ENCODE measurements around the gene PGBD5.

The PGBD5 gene

DNA sequence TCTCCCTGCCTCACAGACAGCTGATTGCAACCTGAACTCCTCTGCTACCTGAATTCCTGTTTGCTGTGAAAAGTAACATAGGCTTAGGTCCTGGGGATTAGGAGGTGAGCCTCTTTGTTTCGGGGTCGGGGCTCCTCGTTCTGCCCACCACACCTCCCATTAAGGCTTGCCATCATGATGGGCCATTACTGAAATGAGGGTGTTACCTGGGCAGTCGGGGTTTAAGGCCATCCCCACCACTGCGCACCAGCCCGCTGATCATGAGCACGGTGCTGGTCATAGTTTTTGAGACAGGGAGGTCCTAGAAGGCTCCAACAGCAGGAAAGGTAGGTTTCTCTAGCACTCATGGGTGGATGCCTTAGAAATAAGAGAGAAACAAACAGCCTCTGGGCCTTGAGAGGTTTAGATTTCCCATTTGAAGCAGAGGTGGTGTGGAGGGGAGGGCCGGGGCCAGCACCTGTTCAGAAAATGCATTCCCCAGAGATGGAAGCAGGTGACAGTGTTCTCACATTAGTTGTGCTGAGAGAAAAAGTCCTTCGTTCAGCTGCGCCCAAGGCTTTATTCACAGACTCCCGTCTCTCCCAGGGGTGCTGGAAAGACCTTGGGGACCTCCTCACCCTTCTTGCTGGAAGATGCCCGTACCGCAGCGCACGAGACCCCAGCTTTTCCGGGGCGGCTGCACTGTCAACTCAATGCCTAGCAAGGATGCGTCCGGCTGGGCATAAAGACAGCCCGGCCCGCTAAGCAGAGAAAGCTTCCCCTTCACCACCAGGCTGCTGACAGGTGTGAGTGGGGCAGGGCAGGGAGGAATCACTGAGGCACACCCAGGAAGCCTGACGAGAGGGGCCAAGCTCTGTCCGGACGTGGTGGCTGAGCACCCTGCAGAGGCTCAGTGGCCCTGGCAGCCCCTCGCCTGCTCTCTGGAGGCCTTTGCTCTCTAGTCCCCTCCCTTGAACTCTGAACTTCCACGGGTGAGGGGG, 125.5 kb downstream of the PGBD5 start:
- no peaks in the 10 kb centered on the region for H3K4me1 ChIP-seq (ENCODE audit: control insufficient read depth, insufficient read depth, low read length, poor library complexity, severe bottlenecking)
- H3K9me3 ChIP-seq (ENCODE audit: control insufficient read depth, low read length), result no peaks in the 10 kb centered on the region
- H3K27ac ChIP-seq (ENCODE audit: insufficient read depth, low read length, poor library complexity, severe bottlenecking), result no peak overlapping the region
- DNase-seq, result no peak
- H3K27me3 ChIP-seq (replicated peaks; ENCODE audit: control insufficient read depth, insufficient read depth, low read length, poor library complexity, severe bottlenecking), result peaks cover 3% of the 10 kb centered on the region
- H3K36me3 ChIP-seq (ENCODE audit: control insufficient read depth, insufficient read depth, low read length), result no peaks in the 10 kb centered on the region
- H3K4me3 ChIP-seq (ENCODE audit: insufficient read depth, low read depth, low read length, poor library complexity, severe bottlenecking), result no peak overlapping the region

DNA sequence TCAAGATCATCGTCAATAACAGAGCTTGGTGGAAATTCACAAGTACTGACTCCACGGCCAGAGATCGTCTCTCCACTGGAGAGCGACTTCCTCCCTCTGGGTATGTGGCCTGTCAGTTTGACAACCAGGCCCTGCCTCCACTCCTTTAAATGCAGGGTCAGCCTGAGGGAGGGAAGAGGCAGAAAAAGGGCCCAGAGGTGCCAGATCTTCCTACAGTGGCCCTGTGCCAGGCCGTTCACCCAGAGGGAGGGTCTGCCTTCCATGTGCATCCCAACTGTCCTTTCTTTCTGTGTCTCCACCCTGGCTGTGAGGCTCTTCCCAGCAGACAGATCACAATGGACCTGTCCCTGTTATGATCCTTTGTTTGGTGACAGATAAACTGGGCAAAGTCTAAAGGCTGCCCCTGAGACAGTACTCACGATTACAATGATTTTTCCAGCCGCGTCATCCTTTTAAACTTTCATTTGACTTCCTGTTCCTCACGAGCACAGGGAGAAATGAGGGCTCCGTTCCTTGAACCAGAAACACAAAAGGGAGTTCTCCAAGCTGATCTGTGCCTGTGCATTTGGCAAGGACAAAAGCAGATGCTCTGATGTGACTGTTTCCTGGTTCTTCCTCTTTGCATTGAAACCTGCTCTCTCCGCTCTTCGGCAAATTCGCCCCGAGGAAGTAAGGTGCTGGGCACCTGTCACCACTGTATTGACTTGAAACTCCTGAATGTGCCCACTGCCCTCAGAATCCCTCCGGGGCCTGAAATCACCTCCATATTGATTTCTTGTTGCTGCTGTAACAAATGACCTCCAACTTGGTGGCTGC, 126.7 kb downstream of the PGBD5 start:
- no peaks in the 10 kb centered on the region for H3K36me3 ChIP-seq (ENCODE audit: control insufficient read depth, insufficient read depth, low read length)
- H3K4me1 ChIP-seq (ENCODE audit: control insufficient read depth, insufficient read depth, low read length, poor library complexity, severe bottlenecking), result no peaks in the 10 kb centered on the region
- peaks cover 3% of the 10 kb centered on the region for H3K27me3 ChIP-seq (replicated peaks; ENCODE audit: control insufficient read depth, insufficient read depth, low read length, poor library complexity, severe bottlenecking)
- H3K27ac ChIP-seq (ENCODE audit: insufficient read depth, low read length, poor library complexity, severe bottlenecking), result no peak overlapping the region
- no peaks in the 10 kb centered on the region for H3K9me3 ChIP-seq (ENCODE audit: control insufficient read depth, low read length)
- H3K4me3 ChIP-seq (ENCODE audit: insufficient read depth, low read depth, low read length, poor library complexity, severe bottlenecking), result no peak overlapping the region
- DNase-seq, result no peak

DNA sequence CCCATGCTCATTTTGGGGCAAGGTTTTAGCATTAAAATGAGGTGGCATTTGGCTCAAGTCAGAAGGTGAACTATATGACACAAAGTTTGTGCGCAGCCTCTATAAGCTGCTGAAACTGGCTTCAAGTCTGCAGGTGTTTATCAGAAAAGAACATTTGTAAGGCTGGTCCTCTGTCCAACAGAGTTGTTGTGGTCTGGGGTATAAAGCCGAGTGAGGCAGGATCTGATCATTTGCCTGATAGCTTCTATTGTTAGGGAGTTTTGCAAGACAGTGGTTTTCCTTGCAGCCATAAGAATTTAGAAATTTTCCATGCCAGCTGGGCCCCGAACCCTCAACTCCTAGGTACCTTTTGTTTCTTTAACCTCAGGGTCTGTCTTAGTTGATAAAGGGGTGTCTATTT, 130.8 kb downstream of the PGBD5 start:
- Histone ChIP-seq H3K36me3 (ENCODE audit: control insufficient read depth, insufficient read depth, low read length) (no peaks in the 10 kb centered on the region), H3K4me3 (ENCODE audit: insufficient read depth, low read depth, low read length, poor library complexity, severe bottlenecking) (no peak overlapping the region), H3K27me3 (replicated peaks; ENCODE audit: control insufficient read depth, insufficient read depth, low read length, poor library complexity, severe bottlenecking) (peaks cover 3% of the 10 kb centered on the region), H3K27ac (ENCODE audit: insufficient read depth, low read length, poor library complexity, severe bottlenecking) (no peak overlapping the region), H3K4me1 (ENCODE audit: control insufficient read depth, insufficient read depth, low read length, poor library complexity, severe bottlenecking) (no peaks in the 10 kb centered on the region), H3K9me3 (ENCODE audit: control insufficient read depth, low read length) (no peaks in the 10 kb centered on the region)
- no peak for DNase-seq

DNA sequence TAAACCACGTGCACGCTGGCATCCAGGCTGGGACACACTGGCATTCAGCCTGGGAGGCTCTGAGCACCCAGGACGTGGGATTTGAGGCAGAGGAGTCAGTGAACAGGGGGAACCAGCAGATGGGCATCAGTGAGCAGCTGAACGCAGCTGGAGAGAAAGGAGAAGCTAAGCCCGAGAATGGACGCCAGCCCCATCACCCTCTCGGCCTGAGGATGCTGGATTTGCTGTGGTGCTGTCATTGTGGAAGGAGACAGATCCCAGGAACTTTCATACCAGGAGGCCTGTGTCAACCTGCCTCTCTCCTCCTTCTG, 132.8 kb downstream of the PGBD5 start:
- H3K4me3 ChIP-seq (ENCODE audit: insufficient read depth, low read depth, low read length, poor library complexity, severe bottlenecking), result no peak overlapping the region
- no peak overlapping the region for H3K27ac ChIP-seq (ENCODE audit: insufficient read depth, low read length, poor library complexity, severe bottlenecking)
- DNase-seq, result no peak
- no peaks in the 10 kb centered on the region for H3K36me3 ChIP-seq (ENCODE audit: control insufficient read depth, insufficient read depth, low read length)
- H3K27me3 ChIP-seq (replicated peaks; ENCODE audit: control insufficient read depth, insufficient read depth, low read length, poor library complexity, severe bottlenecking), result peaks cover 3% of the 10 kb centered on the region
- H3K4me1 ChIP-seq (ENCODE audit: control insufficient read depth, insufficient read depth, low read length, poor library complexity, severe bottlenecking), result no peaks in the 10 kb centered on the region
- H3K9me3 ChIP-seq (ENCODE audit: control insufficient read depth, low read length), result no peaks in the 10 kb centered on the region

DNA sequence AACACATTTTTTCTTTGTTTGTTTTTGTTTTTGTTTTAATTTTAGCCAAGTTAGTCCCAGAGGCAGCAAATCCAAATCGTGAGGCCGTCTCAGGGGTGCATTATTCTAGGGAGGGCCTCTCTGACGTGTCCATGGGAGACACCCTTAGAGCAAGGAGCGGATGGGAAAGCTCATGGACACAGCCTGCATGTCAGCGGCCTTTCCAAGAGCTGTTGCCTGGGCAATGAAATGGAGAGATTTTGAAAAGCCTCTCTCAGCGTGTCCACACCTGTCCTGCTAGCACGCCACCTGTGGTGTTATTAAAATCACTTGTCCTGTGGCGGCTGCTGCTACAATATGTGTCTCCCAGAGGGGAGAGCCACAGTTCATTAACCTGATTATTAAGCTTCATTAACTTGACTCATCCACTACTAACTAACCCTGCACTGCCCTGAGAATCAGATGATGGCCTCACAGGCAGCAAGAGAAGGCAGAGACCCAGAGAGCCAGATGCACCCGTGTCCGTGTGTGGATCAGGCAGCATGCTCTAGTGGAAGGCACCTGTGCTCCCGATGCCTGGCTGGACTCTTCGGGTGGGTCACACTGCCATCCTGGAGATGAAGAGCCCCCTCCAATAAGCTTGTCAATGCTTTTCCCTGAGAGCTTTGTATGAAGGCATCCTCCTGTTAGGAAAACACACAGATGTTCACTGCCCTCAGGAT, 133.3 kb downstream of the PGBD5 start:
- Histone ChIP-seq H3K36me3 (ENCODE audit: control insufficient read depth, insufficient read depth, low read length) (no peaks in the 10 kb centered on the region), H3K4me3 (ENCODE audit: insufficient read depth, low read depth, low read length, poor library complexity, severe bottlenecking) (no peak overlapping the region), H3K27ac (ENCODE audit: insufficient read depth, low read length, poor library complexity, severe bottlenecking) (no peak overlapping the region), H3K9me3 (ENCODE audit: control insufficient read depth, low read length) (no peaks in the 10 kb centered on the region), H3K27me3 (replicated peaks; ENCODE audit: control insufficient read depth, insufficient read depth, low read length, poor library complexity, severe bottlenecking) (peaks cover 3% of the 10 kb centered on the region), H3K4me1 (ENCODE audit: control insufficient read depth, insufficient read depth, low read length, poor library complexity, severe bottlenecking) (no peaks in the 10 kb centered on the region)
- DNase-seq, result no peak

DNA sequence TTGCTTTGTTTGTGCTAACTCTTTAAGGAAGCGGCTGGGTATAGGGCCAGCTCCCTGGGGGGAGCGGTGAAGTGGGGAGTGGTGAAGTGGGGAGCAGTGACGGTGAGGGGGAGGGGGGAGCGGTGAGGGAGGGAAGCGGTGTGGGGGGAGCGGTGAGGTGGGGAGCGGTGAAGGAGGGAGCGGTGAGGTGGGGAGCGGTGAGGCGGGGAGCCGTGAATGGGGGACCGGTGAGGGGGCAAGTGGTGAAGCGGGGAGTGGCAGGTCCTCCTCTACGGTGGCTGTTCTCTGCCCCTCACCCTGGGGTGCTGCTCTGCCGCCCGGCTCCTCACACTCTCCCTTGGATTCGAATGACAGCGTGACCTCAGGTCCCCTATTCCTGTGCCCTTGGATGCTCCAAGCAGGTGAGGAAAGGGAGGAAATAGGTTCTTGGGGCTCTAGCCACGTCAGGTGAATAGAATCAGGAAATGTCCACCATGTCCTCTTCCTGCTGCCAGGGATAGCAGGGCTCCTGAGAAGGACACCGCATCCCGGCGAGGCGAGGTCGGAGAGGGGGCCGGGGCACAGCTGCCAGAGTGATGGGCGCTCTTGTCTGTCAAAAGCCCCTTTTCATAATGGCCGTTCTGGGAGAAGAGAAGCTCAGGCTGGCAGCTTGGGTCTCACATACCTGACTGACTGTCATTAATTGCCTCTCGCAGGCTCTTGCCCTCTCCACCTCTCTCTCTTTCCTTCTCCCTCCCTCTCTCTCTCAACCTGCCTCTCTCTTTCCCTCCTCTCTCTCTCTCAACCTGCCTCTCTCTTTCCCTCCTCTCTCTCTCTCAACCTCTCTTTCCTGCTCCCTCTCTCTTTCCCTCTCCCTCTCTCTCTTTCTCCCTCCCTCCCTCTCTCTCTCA, 134.2 kb downstream of the PGBD5 start:
- H3K4me1 ChIP-seq (ENCODE audit: control insufficient read depth, insufficient read depth, low read length, poor library complexity, severe bottlenecking), result no peaks in the 10 kb centered on the region
- H3K27ac ChIP-seq (ENCODE audit: insufficient read depth, low read length, poor library complexity, severe bottlenecking), result no peak overlapping the region
- no peak overlapping the region for H3K4me3 ChIP-seq (ENCODE audit: insufficient read depth, low read depth, low read length, poor library complexity, severe bottlenecking)
- H3K36me3 ChIP-seq (ENCODE audit: control insufficient read depth, insufficient read depth, low read length), result no peaks in the 10 kb centered on the region
- H3K27me3 ChIP-seq (replicated peaks; ENCODE audit: control insufficient read depth, insufficient read depth, low read length, poor library complexity, severe bottlenecking), result peaks cover 3% of the 10 kb centered on the region
- no peak for DNase-seq
- H3K9me3 ChIP-seq (ENCODE audit: control insufficient read depth, low read length), result no peaks in the 10 kb centered on the region

DNA sequence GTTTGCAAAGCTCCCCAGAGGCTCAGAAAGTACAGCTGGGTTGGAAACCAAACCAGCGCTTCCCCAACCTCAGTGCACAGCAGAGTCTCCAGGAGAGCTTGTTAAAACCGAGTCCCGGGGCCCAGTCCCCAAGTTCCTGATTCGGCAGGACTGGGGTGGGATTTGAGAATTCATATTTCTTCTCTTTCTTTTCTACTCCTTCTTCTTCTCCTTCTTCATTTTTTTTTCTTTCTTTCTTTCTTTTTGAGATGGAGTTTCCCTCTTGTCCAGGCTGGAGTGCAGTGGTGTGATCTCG, 136.8 kb downstream of the PGBD5 start:
- DNase-seq, result no peak
- Histone ChIP-seq H3K27me3 (replicated peaks; ENCODE audit: control insufficient read depth, insufficient read depth, low read length, poor library complexity, severe bottlenecking) (no peaks in the 10 kb centered on the region), H3K9me3 (ENCODE audit: control insufficient read depth, low read length) (no peaks in the 10 kb centered on the region), H3K4me3 (ENCODE audit: insufficient read depth, low read depth, low read length, poor library complexity, severe bottlenecking) (no peak overlapping the region), H3K4me1 (ENCODE audit: control insufficient read depth, insufficient read depth, low read length, poor library complexity, severe bottlenecking) (no peaks in the 10 kb centered on the region), H3K36me3 (ENCODE audit: control insufficient read depth, insufficient read depth, low read length) (no peaks in the 10 kb centered on the region), H3K27ac (ENCODE audit: insufficient read depth, low read length, poor library complexity, severe bottlenecking) (no peak overlapping the region)

DNA sequence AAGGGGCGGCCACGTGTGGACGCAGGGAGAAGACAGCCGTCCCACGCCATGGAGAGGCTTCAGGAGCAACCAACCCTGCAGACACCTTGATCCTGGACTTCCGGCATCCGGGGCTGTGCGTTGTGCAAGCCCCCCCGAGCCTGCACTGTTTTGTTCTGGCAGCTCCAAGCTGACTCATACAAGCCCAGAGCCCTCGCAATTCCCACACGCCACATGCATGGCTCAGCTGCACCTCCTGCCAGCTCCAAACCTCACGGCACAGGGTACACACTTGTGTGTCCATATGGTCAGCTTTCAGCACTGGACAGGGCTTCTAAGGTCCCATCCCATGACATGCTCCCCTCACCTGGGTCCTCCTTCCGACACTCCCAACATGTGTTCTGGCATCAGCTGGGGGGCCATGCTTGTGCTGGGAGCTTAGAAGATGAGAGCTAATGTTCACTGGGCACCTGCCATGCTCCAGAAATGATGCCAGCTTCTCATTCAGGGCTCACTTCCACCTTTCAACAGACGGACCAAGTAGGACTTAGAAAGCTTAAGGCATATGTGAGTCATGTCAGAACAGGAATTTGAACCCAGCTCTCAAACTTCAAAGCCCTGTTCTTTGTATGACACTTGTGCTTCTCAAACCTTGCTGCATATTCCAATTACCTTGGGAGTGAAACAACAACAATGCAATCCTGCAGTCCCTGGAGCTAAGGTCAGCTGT, 137.3 kb downstream of the PGBD5 start:
- no peak overlapping the region for H3K27ac ChIP-seq (ENCODE audit: insufficient read depth, low read length, poor library complexity, severe bottlenecking)
- H3K36me3 ChIP-seq (ENCODE audit: control insufficient read depth, insufficient read depth, low read length), result no peaks in the 10 kb centered on the region
- H3K27me3 ChIP-seq (replicated peaks; ENCODE audit: control insufficient read depth, insufficient read depth, low read length, poor library complexity, severe bottlenecking), result no peaks in the 10 kb centered on the region
- H3K4me1 ChIP-seq (ENCODE audit: control insufficient read depth, insufficient read depth, low read length, poor library complexity, severe bottlenecking), result no peaks in the 10 kb centered on the region
- no peaks in the 10 kb centered on the region for H3K9me3 ChIP-seq (ENCODE audit: control insufficient read depth, low read length)
- H3K4me3 ChIP-seq (ENCODE audit: insufficient read depth, low read depth, low read length, poor library complexity, severe bottlenecking), result no peak overlapping the region
- DNase-seq, result no peak

DNA sequence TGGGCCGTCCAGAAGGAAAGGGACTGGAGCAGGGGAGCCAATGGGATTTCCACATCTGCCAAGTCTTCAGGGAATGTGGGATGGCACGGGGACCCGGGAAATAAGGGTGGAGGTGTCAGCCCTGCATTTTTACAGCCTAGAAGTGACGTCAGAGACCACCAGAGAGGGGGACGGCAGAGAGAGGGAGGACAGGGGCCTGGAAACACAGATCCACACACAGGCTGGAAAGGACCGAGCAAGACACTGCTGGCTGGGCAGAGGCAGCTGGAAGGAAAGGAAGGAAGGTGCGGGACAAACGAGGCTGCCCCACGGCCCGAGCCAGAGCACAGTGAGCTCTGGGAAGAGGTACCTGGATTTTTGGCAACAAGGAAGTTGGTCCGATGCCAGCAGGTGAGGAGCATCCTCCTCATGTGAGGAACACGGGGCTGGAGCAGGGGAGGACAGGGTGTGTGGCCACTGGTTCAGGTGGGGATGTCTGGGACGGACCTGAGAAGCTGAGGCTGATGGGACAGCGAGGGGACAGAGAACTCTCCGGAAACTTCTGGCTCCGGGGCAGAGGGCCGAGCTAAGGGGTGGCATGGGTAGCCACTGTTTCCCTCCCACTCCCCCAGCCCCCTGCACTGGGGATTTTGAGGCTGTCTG, 138.3 kb downstream of the PGBD5 start:
- Histone ChIP-seq H3K27me3 (replicated peaks; ENCODE audit: control insufficient read depth, insufficient read depth, low read length, poor library complexity, severe bottlenecking) (no peaks in the 10 kb centered on the region), H3K27ac (ENCODE audit: insufficient read depth, low read length, poor library complexity, severe bottlenecking) (no peak overlapping the region), H3K9me3 (ENCODE audit: control insufficient read depth, low read length) (no peaks in the 10 kb centered on the region), H3K4me3 (ENCODE audit: insufficient read depth, low read depth, low read length, poor library complexity, severe bottlenecking) (no peak overlapping the region), H3K36me3 (ENCODE audit: control insufficient read depth, insufficient read depth, low read length) (no peaks in the 10 kb centered on the region), H3K4me1 (ENCODE audit: control insufficient read depth, insufficient read depth, low read length, poor library complexity, severe bottlenecking) (no peaks in the 10 kb centered on the region)
- no peak for DNase-seq

Data from effector memory CD4-positive, alpha-beta T cell (primary cell).